Ovary (tissue), 3 donors: Measurements from ENCODE around the gene CISTR.

ENCODE experiments used
- CTCF ChIP-seq, 3 donors: fragments of 450-650 bp in 2 of 3; fragments of 200-600 bp in 1 of 3; IDR thresholded peaks; one replicate each; pipeline versions ENCODE4 v1.5.1 to v1.8.0; 2016 to 2022; ENCODE audit warnings: antibody characterized with exemption in 3 of 3, mild to moderate bottlenecking in 1 of 3
- EP300 ChIP-seq: sonication (generic); formaldehyde crosslinking; IDR thresholded peaks from one replicate; pipeline ENCODE4 v1.6.1; 2017; ENCODE audit warnings: antibody characterized with exemption
- POLR2A ChIP-seq: fragments of 450-650 bp; IDR thresholded peaks from one replicate; pipeline ENCODE4 v1.6.1; 2017; ENCODE audit warnings: antibody characterized with exemption, mild to moderate bottlenecking, moderate library complexity
- donor health status: DM: no; HTN: no; CAD: no.

- TF ChIP-seq CTCF (IDR thresholded peaks at IDR 0.05) (no peak), POLR2A (no peak), EP300 (no peak)
These were observed 4.7 kb upstream of the CISTR start for GRCh38 chr12:53756300-53757100.
